Ovary (tissue), 9 donors: ENCODE data around the gene PKD1. TPM values are rescaled to one million over a fixed set of nuclear protein-coding genes. Genes with fewer than 3 reads are reported as not detected.
A peak's percentile ranks its signal among the peaks of the same experiment; 100 is the strongest.

ENCODE experiments used
- DNase-seq, 5 donors: peaks; one replicate each; pipeline ENCODE4 v3.0.0-alpha.2; 2019 to 2020
- H3K27ac ChIP-seq, 2 donors: fragments of 200-600 bp; one replicate each; pipeline versions ENCODE4 v1.5.1 to v1.8.0; 2019 to 2022
- H3K27me3 ChIP-seq: fragments of 200-600 bp; one replicate; pipeline ENCODE4 v1.8.0; 2022
- H3K36me3 ChIP-seq: fragments of 200-600 bp; sonication (generic); one replicate; pipeline ENCODE4 v1.5.1; 2019
- H3K4me1 ChIP-seq: one replicate; pipeline ENCODE4 v1.8.1; 2013; ENCODE audit warnings: mild to moderate bottlenecking, moderate library complexity; ENCODE audit not compliant: insufficient read depth
- H3K4me3 ChIP-seq: fragments of 200-600 bp; sonication (generic); one replicate; pipeline ENCODE4 v1.5.1; 2017
- H3K9me3 ChIP-seq, 2 donors: fragments of 200-600 bp in 1 of 2; sonication (generic) in 1 of 2; one replicate each; pipeline versions ENCODE4 v1.5.1 to v1.8.1; 2013 to 2019; ENCODE audit warnings: mild to moderate bottlenecking in 1 of 2, moderate library complexity in 1 of 2
- CTCF ChIP-seq, 3 donors: fragments of 450-650 bp in 2 of 3; fragments of 200-600 bp in 1 of 3; IDR thresholded peaks; one replicate each; pipeline versions ENCODE4 v1.5.1 to v1.8.0; 2016 to 2022; ENCODE audit warnings: antibody characterized with exemption in 3 of 3, mild to moderate bottlenecking in 1 of 3
- EP300 ChIP-seq: sonication (generic); formaldehyde crosslinking; IDR thresholded peaks from one replicate; pipeline ENCODE4 v1.6.1; 2017; ENCODE audit warnings: antibody characterized with exemption
- POLR2A ChIP-seq: fragments of 450-650 bp; IDR thresholded peaks from one replicate; pipeline ENCODE4 v1.6.1; 2017; ENCODE audit warnings: antibody characterized with exemption, mild to moderate bottlenecking, moderate library complexity
- WGBS, 3 donors: extraction: QIAGEN DNeasy Blood & Tissue Kit in 1 of 3; methylation state at CpG; one replicate each; pipeline versions ENCODE4 v1.1.5 to v1.1.7; 2013 to 2017; 5-methylcytosine and 5-hydroxymethylcytosine counted together
- intact Hi-C, 4 donors: fragments of 100-400 bp; cut with DNase I; formaldehyde crosslinking; loops; one replicate each; pipeline versions ENCODE4 v1.11.0 to v1.15.1; 2022 to 2023
- polyA plus RNA-seq, 2 donors: library from polyadenylated mRNA; stranded (reverse); fragments of 200-250 nt in 1 of 2; fragments of 350-450 nt in 1 of 2; fragmentation: Illumina TruSeq in 1 of 2; extraction: RNeasy Lipid Tissue Mini Kit (QIAGEN cat#74804) in 1 of 2; gene quantifications; one replicate each; pipeline ENCODE4 v1.2.3, GENCODE V29; 2013 to 2014
- total RNA-seq, 7 donors: library from RNA; depleted of rRNA in 2 of 7; stranded (reverse); fragments of >200 nt in 2 of 7; fragmentation: NEBNext Ultra II Directional in 3 of 7; extraction: Animal tissue kit (Norgen Biotek cat#: 25700) in 3 of 7; gene quantifications; one replicate each; pipeline versions ENCODE4 v1.1.0 to v1.2.4, GENCODE V29; 2016 to 2023
- donor health status: DM: no; HTN: no; CAD: no; lungs with moderate emphysema.
- donor health status: DM: no; HTN: no; CAD: no.
- donor health status: Bipolar disorder and iron deficiency.
- donor health status: DM: yes; HTN: yes; CAD: no.
- donor health status: DM: no; HTN: no; CAD: no.
- donor health status: DM: yes; HTN: yes; CAD: no.

The PKD1 gene
- total and polyA plus RNA-seq, 9 donors, result 8.7 to 203 (median 129) TPM

- intact Hi-C loops, result no loop called here
- Histone ChIP-seq H3K9me3 (no peaks in the 10 kb centered on the region), H3K4me1 (peaks cover 43% of the 10 kb centered on the region), H3K27me3 (no peaks in the 10 kb centered on the region), H3K36me3 (no peaks in the 10 kb centered on the region), H3K4me3 (no peak overlapping the region), H3K27ac (peak overlapping the region; percentile 57 to 75)
- WGBS, 3 donors, result 54 to 65% (median 64%) methylated on average over 10 to 22 of the region's 22 CpGs
- TF ChIP-seq CTCF (IDR thresholded peaks at IDR 0.05) (no peak), POLR2A (no peak), EP300 (no peak)
- DNase-seq, result peak in 4 of 5 donors; percentile 57 to 75 (median 64)
Observed at GRCh38 chr16:2042171-2042985, 93.3 kb downstream of the PKD1 start.

GRCh38 chr16:2040787-2041522 lies 94.7 kb downstream of the PKD1 start:
- intact Hi-C loops, result no loop called here
- 47 to 66% (median 62%) methylated on average over 18 to 20 of the region's 20 CpGs for WGBS, 3 donors

DNA sequence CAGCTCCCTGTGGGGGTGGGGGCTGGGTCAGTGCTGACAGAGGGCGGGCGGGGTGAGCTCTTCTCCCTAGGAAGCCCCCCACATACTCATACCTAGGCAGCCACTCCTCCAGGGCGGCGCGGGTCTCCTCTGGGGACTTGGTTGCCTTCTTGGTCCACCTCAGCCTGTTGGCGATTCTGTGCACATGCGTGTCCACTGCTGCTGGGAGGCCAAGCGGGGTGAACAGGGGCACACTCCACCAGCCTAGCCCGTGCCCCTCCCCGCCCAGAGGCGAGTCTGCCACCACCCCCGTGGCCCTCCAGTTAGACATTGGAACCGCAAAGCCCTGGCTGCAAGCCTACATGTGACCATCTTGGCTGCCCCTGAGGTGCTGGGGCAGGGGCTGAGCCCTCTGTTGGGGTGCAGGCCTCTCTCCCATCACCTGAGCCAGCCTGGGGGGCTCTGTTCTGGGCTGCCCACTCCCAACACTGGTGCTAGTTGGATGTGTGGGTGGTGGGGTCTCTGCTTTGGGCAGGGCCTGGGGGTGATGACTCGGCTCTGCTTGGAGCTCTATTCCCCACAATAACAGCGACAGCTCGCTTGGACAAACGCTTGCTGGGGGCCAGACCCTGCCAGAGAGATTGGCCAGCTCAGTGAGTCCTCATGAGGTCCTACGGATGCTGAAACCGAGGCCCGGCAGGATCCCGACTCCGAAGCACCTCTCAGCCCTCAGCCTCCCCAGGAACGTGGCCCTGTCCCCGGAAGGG lies 95.5 kb downstream of the PKD1 start:
- H3K27ac ChIP-seq, result peak overlapping the region; percentile 75 to 92
- 57 to 78% (median 76%) methylated on average over 24 of the region's 24 CpGs for WGBS, 3 donors
- H3K27me3 ChIP-seq, result no peaks in the 10 kb centered on the region
- H3K4me3 ChIP-seq, result no peak overlapping the region
- DNase-seq, result peak in 3 of 5 donors; percentile 62 to 63 (median 62)
- TF ChIP-seq CTCF (IDR thresholded peaks at IDR 0.05) (no peak), EP300 (no peak), POLR2A (no peak)
- no peaks in the 10 kb centered on the region for H3K9me3 ChIP-seq
- intact Hi-C loops, result no loop called here
- H3K36me3 ChIP-seq, result no peaks in the 10 kb centered on the region
- peaks cover 56% of the 10 kb centered on the region for H3K4me1 ChIP-seq

More at GRCh38 chr16:2040787-2041522, 94.7 kb downstream of the PKD1 start:
- Histone ChIP-seq H3K36me3 (no peaks in the 10 kb centered on the region), H3K4me1 (peaks cover 50% of the 10 kb centered on the region), H3K9me3 (no peaks in the 10 kb centered on the region), H3K27me3 (no peaks in the 10 kb centered on the region), H3K4me3 (no peak overlapping the region), H3K27ac (peak overlapping the region; percentile 22 to 92)
- peak in 1 of 5 donors; percentile 55 for DNase-seq
- TF ChIP-seq POLR2A (no peak), CTCF (IDR thresholded peaks at IDR 0.05) (no peak), EP300 (no peak)
